OCI-LY1 (cell line): ENCODE results near the gene LRRK2.

Experiments
- H2AFZ ChIP-seq: fragments of 200-600 bp; sonication (generic), shearing (Covaris generic); 2 replicates; pipeline ENCODE4 v1.6.0; 2014; ENCODE audit warnings: antibody characterized with exemption, mild to moderate bottlenecking, low read length
- H3F3A ChIP-seq: fragments of 200-600 bp; sonication (generic), shearing (Covaris generic); 2 replicates; pipeline ENCODE4 v1.6.0; 2014; ENCODE audit warnings: mild to moderate bottlenecking, antibody characterized with exemption, low read length, moderate library complexity; ENCODE audit not compliant: insufficient read depth
- H3K27ac ChIP-seq: fragments of 200-600 bp; sonication (generic); 2 replicates; pipeline ENCODE4 v1.5.1; 2014; ENCODE audit warnings: low read length, mixed run types, mild to moderate bottlenecking, low read depth; ENCODE audit not compliant: poor library complexity, severe bottlenecking
- H3K27me3 ChIP-seq: fragments of 200-600 bp; sonication (generic); 2 replicates; pipeline ENCODE4 v1.6.0; 2014; ENCODE audit warnings: antibody characterized with exemption, mild to moderate bottlenecking, low read length, moderate library complexity; ENCODE audit not compliant: insufficient read depth
- H3K36me3 ChIP-seq: fragments of 200-600 bp; sonication (generic); 2 replicates; pipeline ENCODE4 v1.6.1; 2014; ENCODE audit warnings: mild to moderate bottlenecking, antibody characterized with exemption, low read length, moderate library complexity, mixed read lengths; ENCODE audit not compliant: insufficient read depth
- H3K4me1 ChIP-seq: fragments of 200-600 bp; sonication (generic); 2 replicates; pipeline ENCODE4 v1.5.1; 2014; ENCODE audit warnings: mild to moderate bottlenecking, low read length, moderate library complexity; ENCODE audit not compliant: insufficient read depth, severe bottlenecking
- H3K4me2 ChIP-seq: fragments of 200-600 bp; sonication (generic), shearing (Covaris generic); 2 replicates; pipeline ENCODE4 v1.6.1; 2014; ENCODE audit warnings: low read length
- H3K4me3 ChIP-seq: fragments of 200-600 bp; sonication (generic); 2 replicates; pipeline ENCODE4 v1.5.1; 2014; ENCODE audit warnings: low read length, low read depth, mild to moderate bottlenecking, mixed read lengths; ENCODE audit not compliant: poor library complexity, severe bottlenecking
- H3K79me2 ChIP-seq: fragments of 200-600 bp; shearing (Covaris generic); 2 replicates; pipeline ENCODE4 v1.6.1; 2016; ENCODE audit warnings: mixed run types, low read length, mixed read lengths; ENCODE audit not compliant: insufficient read depth
- H3K9ac ChIP-seq: fragments of 200-600 bp; sonication (generic), shearing (Covaris generic); 2 replicates; pipeline ENCODE4 v1.6.1; 2014; ENCODE audit warnings: mild to moderate bottlenecking, low read length, mixed read lengths
- H3K9me2 ChIP-seq: fragments of 200-600 bp; sonication (generic), shearing (Covaris generic); 2 replicates; pipeline ENCODE4 v1.6.1; 2014; ENCODE audit warnings: low read depth, mild to moderate bottlenecking, low read length, mixed read lengths
- H3K9me3 ChIP-seq: fragments of 200-600 bp; shearing (Covaris generic); 2 replicates; pipeline ENCODE4 v1.6.1; 2014; ENCODE audit warnings: low read length, mixed read lengths
- H4K20me1 ChIP-seq: fragments of 200-600 bp; sonication (generic), shearing (Covaris generic); 2 replicates; pipeline ENCODE4 v1.6.0; 2016; ENCODE audit warnings: mild to moderate bottlenecking, low read length; ENCODE audit not compliant: insufficient read depth
- EZH2 ChIP-seq: fragments of 200-600 bp; sonication (generic), shearing (Covaris generic); IDR thresholded peaks from 2 replicates; pipeline ENCODE4 v1.8.0; 2017; ENCODE audit warnings: borderline replicate concordance, mixed run types, mild to moderate bottlenecking, antibody characterized with exemption, low read length, moderate library complexity, mixed read lengths
- TF ChIP-seq, protein P1 (sequence below): fragments of 200-600 bp; sonication (generic), shearing (Covaris generic); IDR thresholded peaks from 2 replicates; pipeline ENCODE4 v1.5.1; 2017; ENCODE audit warnings: mild to moderate bottlenecking, antibody characterized with exemption, low read length, moderate library complexity, mixed read lengths

Gene LRRK2

DNA sequence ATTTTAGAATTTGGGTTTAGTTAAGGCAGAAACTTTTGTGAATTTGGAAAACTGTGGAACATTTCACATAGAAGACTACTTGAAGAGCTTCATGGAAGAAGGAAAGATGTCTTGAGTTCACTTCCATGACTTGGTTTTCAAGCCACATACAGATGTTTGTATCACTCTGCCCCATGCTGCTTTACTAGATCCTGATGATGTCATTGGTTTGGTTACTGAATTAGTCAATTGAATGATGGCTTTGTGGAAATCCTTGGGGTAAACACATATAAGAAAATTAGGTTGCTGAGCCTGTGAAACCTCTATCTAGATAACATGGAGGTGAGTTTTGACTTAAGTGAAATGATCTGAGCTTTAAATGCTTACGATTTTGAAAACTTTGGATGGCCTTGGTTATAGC is 90.6 kb downstream of the LRRK2 start:
- TF ChIP-seq, protein P1, sequence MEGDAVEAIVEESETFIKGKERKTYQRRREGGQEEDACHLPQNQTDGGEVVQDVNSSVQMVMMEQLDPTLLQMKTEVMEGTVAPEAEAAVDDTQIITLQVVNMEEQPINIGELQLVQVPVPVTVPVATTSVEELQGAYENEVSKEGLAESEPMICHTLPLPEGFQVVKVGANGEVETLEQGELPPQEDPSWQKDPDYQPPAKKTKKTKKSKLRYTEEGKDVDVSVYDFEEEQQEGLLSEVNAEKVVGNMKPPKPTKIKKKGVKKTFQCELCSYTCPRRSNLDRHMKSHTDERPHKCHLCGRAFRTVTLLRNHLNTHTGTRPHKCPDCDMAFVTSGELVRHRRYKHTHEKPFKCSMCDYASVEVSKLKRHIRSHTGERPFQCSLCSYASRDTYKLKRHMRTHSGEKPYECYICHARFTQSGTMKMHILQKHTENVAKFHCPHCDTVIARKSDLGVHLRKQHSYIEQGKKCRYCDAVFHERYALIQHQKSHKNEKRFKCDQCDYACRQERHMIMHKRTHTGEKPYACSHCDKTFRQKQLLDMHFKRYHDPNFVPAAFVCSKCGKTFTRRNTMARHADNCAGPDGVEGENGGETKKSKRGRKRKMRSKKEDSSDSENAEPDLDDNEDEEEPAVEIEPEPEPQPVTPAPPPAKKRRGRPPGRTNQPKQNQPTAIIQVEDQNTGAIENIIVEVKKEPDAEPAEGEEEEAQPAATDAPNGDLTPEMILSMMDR, result no peak
- no peak for TF ChIP-seq EZH2
- no peaks in the 10 kb centered on the region for H3F3A ChIP-seq
- H2AFZ ChIP-seq, result no peak overlapping the region

DNA sequence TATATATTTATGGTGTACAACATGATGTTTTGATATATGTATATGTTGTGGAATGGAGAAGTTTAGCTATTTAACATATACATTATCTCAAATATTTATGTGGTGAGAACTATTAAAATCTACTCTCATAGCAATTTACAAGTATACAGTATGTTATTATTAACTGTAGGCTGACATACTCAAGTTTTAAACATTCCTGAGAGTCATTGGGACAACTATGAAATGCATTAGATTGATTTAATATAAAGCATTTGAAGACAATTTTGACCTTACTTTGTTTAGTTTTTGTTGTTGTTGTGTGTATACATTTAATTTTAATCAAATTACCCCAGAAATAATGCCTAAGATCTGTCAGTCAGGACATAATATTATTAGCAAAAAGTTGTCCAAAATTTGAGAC is 99.5 kb downstream of the LRRK2 start:
- Histone ChIP-seq H3K27ac (no peak overlapping the region), H3K4me3 (no peak overlapping the region), H3K9me3 (no peaks in the 10 kb centered on the region), H3K4me1 (no peaks in the 10 kb centered on the region), H3K27me3 (no peaks in the 10 kb centered on the region), H3K36me3 (no peaks in the 10 kb centered on the region), H3K9me2 (no peaks in the 10 kb centered on the region), H4K20me1 (no peaks in the 10 kb centered on the region), H3F3A (no peaks in the 10 kb centered on the region), H2AFZ (no peak overlapping the region), H3K9ac (no peak overlapping the region), H3K79me2 (no peaks in the 10 kb centered on the region), H3K4me2 (no peak overlapping the region)
- no peak for TF ChIP-seq EZH2
- TF ChIP-seq, protein P1, result no peak

More for the DNA sequence above, 90.6 kb downstream of the LRRK2 start:
- Histone ChIP-seq H3K4me1 (peaks cover 28% of the 10 kb centered on the region), H3K9me2 (no peaks in the 10 kb centered on the region), H3K79me2 (no peaks in the 10 kb centered on the region), H3K4me3 (no peak overlapping the region), H3K36me3 (no peaks in the 10 kb centered on the region), H3K27ac (no peak overlapping the region), H4K20me1 (no peaks in the 10 kb centered on the region), H3K9ac (no peak overlapping the region), H3K27me3 (no peaks in the 10 kb centered on the region), H3K9me3 (no peaks in the 10 kb centered on the region), H3K4me2 (no peak overlapping the region)

GRCh38 chr12:40325349-40325960 is 100.7 kb downstream of the LRRK2 start:
- H3K4me1 ChIP-seq, result no peaks in the 10 kb centered on the region
- no peaks in the 10 kb centered on the region for H3K9me2 ChIP-seq
- H3K9me3 ChIP-seq, result 0 out of 2 replicates have a peak, but pooled peaks cover 4% of the 10 kb centered on the region
- 0 out of 2 replicates have a peak overlapping the region, but pooled peaks have one; percentile 23 for H2AFZ ChIP-seq
- H3K27me3 ChIP-seq, result no peaks in the 10 kb centered on the region
- H3K9ac ChIP-seq, result no peak overlapping the region
- H3K36me3 ChIP-seq, result no peaks in the 10 kb centered on the region
- H3K27ac ChIP-seq, result no peak overlapping the region
- H4K20me1 ChIP-seq, result no peaks in the 10 kb centered on the region
- H3K4me2 ChIP-seq, result no peak overlapping the region
- no peaks in the 10 kb centered on the region for H3F3A ChIP-seq
- H3K4me3 ChIP-seq, result no peak overlapping the region
- TF ChIP-seq EZH2, result no peak
- TF ChIP-seq, protein P1, result peak; percentile 84
- no peaks in the 10 kb centered on the region for H3K79me2 ChIP-seq
